Left lobe of liver (tissue), 2 donors: ENCODE measurements around the gene SYT9. TPM values are rescaled to one million over a fixed set of nuclear protein-coding genes. Genes with fewer than 3 reads are reported as not detected.

Experiments used
- ATAC-seq: fragments of 200-7000 bp; cut with Tn5 transposase; one replicate; pipeline ENCODE4 v1.9.1; 2020; ENCODE audit warnings: mild to moderate bottlenecking, moderate library complexity
- DNase-seq: peaks from one replicate; pipeline ENCODE4 v3.0.0-alpha.2; 2020; ENCODE audit warnings: low spot score
- total RNA-seq: library from RNA; stranded (reverse); gene quantifications from one replicate; pipeline ENCODE4 v1.2.1, GENCODE V29; 2021
- donor health status: DM: no; HTN: no; CAD: no; lungs with moderate emphysema.
- donor health status: DM: no; HTN: yes; CAD: no.

The SYT9 gene
- total RNA-seq, 1 donor from 2014 or later = 11.3 TPM

GRCh38 chr11:7270233-7270865 lies 18.6 kb downstream of the SYT9 start:
- ATAC-seq (no peak), DNase-seq (no peak)

- ATAC-seq = no peak
- DNase-seq = no peak
Measured at GRCh38 chr11:7272373-7272772, 20.7 kb downstream of the SYT9 start.

- ATAC-seq = no peak
- no peak for DNase-seq
Measured at GRCh38 chr11:7275133-7275532, 23.4 kb downstream of the SYT9 start.

GRCh38 chr11:7278314-7278917 lies 26.7 kb downstream of the SYT9 start:
- no peak for DNase-seq
- ATAC-seq = peak; percentile 90

DNA sequence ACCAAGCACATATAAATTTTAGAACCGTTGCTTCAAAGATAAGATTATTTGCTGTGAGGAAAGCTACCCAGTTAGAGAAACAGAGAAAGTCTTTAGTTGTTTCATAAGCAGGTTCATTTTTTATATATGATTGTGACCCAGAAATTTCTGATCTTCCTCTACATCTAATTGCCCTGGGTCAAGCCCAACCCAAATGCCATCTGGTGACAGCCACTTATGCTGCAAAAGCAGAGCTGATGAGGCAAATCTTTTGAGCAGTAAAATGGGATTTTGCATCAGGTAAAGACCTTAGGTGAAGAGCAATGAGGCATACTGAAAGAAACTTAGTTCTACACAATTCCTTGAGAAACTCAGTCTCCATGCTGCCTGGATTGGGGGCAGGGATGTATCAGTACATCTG lies 28.0 kb downstream of the SYT9 start:
- ATAC-seq = no peak

DNA sequence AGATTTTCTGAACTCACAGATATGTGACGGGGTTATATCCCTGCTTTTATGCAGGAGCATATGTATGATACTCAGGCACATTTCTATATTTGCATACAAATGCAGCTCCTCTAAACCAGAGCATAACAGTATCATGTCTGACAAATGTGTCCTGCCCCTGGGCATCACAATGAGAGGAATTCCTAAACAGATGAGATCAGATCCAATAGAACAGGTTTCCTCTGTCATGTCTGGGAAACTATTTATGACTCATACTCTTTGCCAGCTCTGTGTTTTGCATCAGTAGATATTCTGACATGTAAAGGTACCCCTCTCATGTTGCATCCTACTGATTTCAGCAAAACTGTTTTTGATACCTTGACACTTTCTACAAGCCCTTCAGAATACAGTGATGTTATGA lies 29.4 kb downstream of the SYT9 start:
- ATAC-seq = no peak
- no peak for DNase-seq

More for the DNA sequence above, 28.0 kb downstream of the SYT9 start:
- no peak for DNase-seq

GRCh38 chr11:7281809-7282208 lies 30.1 kb downstream of the SYT9 start:
- ATAC-seq (no peak), DNase-seq (no peak)

GRCh38 chr11:7286178-7286577 lies 34.5 kb downstream of the SYT9 start:
- DNase-seq = no peak
- ATAC-seq = no peak

- no peak for DNase-seq
- no peak for ATAC-seq
Measured at GRCh38 chr11:7291100-7291829, 39.6 kb downstream of the SYT9 start.

GRCh38 chr11:7292922-7293321 lies 41.2 kb downstream of the SYT9 start:
- DNase-seq = no peak

GRCh38 chr11:7299393-7299792 lies 47.7 kb downstream of the SYT9 start:
- no peak for ATAC-seq
- DNase-seq = no peak

More at GRCh38 chr11:7292922-7293321, 41.2 kb downstream of the SYT9 start:
- no peak for ATAC-seq

DNA sequence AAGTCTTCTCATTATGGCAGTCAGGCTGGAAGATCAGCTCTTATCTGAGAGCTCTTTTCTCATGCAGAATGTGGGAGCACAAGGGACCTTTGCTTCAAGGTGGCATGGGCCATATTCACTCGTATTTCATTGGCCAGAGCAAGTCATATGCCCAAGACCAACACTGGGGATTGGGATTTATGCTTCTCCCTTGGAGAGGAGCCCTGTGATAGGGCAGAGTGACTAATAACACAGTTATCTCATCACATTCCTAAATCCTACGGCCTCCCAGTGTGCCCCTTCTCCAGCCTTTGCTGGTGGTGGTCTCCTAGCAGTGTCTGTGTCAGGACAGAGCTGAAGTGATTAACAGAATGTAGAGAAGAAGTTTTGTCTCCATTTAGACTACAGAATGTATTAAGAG lies 48.6 kb downstream of the SYT9 start:
- ATAC-seq = no peak
- no peak for DNase-seq

DNA sequence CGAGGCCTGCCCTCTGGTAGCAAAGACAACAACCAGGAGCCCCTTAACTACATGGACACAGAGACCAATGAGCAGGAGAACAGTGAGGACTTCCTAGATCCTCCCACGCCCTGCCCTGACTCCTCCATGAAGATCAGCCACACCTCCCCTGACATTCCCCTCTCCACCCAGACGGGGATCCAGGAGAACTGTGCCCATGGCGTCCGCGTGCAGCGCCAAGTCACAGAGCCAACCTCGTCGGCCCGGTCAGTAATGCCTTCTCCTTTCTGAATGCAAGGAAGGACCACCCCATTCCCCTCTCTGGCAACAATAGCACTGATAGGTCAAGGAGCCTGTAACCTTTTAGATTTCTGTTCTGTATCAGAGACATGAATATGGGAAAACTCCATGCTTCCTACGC lies 51.4 kb downstream of the SYT9 start:
- DNase-seq = no peak
- no peak for ATAC-seq

DNA sequence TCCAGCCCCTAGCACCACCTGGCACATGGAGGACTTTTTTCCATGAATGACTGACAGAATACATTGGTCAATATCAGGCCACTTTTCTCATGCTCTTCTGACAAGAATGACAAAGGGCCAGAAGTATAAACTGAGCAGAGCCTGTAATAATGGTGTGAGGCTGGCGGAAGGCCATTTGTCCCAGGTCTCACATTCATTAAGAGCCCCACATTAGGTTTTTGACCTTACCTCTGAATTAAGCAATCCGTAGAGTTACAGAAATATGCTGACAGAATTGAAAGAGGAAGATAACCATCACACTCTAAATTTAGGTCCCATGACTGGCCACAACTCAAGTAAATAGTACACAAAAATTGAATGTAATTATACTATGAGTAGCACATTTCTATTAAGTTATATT lies 55.2 kb downstream of the SYT9 start:
- ATAC-seq (peak; percentile 64), DNase-seq (no peak)

- ATAC-seq (no peak), DNase-seq (no peak)
Measured at GRCh38 chr11:7307836-7308235, 56.1 kb downstream of the SYT9 start.

DNA sequence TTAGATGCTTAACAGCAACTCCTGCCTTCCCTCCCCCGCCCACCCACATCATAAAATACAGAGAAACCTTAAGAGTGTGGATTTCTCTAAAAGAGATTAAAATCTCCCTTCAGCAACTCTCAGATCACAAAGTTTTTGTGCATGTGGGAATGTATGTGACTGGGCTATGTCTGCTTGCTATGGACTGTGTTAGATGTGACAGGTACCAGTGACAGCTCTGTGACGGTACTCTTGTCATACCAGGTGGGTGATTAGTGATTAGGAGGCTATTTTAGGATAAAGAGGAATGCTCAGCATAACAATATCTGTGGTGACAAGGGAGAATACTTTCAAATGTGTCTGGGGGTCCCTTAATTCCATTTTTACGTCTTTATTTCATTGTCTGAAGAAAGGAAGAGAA lies 60.2 kb downstream of the SYT9 start:
- DNase-seq (no peak), ATAC-seq (no peak)

DNA sequence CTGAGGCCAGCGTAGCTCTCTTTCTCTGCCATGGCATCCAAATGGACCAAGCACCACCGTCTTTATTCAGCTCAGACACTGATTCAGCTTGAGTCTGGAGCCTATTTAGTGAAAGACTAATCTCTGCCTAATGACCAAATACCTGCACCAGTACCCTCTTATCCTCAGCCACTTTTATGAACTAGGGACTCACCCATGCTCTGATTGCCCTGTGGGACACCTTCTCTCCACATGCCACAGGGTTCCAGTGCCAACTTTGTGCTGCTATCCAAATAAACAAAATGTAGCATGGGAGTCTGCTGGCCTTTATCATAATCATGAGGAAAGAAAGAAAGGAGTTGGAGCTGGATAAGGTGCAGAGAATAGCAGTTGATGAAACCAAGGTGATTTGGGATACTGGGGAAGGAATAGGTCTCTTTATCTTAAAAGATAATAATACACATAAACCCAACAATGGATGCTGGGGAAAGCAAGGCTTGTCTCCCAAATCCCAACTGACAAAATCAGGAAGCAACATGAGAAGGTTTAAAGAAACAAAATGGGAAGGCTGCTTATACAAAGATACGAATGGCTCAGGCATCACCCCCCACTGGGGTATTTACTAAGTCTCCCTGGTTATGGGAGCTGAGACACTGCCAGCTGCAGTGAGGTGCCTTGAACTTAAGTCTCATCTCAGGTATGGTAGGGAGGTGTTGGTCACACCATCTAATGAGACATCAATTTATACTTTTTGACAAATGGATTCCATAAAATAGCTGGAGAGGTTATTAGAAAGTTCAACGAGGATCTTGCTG lies 63.3 kb downstream of the SYT9 start:
- DNase-seq = no peak

DNA sequence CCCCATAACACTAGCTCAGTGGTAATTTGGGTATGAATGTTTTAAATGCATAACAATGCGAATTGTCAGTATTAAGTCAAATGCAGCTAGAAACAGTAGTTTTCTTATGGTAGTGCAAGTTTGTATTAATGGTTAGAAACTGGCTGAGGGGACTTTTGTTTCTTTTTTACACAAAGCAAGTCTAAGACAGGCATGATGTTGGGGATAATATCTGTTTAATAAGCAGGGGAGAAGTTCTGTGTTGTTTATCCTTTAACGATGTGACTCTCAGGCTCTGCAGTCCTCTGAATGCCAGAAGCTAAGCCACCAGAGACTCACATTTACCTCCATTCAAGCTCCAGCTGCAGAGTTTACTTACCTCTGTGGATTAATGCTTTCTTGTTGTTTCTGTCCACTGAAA lies 67.8 kb downstream of the SYT9 start:
- ATAC-seq = no peak
- no peak for DNase-seq

More for the DNA sequence above, 63.3 kb downstream of the SYT9 start:
- ATAC-seq = no peak

- ATAC-seq (no peak), DNase-seq (no peak)
Measured at GRCh38 chr11:7320306-7320705, 68.6 kb downstream of the SYT9 start.

DNA sequence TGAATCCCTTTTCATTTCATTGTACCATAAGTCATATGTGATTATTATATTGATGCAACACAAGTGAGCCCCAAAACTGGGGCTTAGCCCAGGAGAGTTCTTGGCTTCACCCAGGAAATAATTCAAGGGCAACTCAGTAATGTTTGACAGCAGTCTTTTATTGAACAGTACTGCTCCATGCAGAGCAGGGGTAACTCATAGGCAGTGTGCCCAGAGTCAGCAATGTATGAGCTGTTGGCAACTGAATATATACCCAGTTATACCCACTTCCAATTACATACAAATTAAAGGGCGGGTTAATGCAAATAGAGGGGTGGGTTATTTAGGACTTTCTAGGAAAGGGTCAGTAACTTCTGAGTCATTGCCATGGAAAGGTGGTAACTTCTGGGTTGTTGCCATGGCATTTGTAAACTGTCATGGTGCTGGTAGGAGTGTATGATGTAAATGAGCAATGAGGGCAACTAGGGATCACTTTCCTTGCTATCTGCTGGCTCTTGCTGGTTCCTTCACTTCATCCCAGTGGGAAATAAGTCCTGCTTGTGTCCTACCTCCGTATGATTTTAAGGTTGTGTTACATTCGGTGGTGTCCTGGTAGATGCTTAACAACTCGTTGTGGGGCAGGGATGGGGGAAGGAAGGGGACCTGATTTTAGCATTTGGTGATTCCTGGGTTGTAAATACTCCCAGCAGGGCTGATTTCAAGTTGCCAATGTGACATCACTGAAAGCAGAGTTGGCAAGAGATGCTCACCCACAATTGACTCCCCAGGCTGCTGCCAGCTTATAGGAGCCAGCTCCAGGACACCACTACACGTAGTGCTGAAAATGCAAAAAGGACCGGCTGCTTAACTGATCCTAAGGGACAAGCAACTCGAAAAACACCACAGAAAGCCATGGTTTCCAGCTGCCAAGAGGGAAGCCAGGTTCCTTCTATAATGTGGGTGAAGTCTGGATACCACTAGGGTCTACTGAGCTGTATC lies 70.1 kb downstream of the SYT9 start:
- ATAC-seq (peak; percentile 16), DNase-seq (no peak)
